ENCODE measurements around the gene ECHDC3. TPM values are rescaled to one million over a fixed set of nuclear protein-coding genes. Genes with fewer than 3 reads are reported as not detected.

The ECHDC3 gene
- total RNA-seq, 6 experiments from 2014 or later: 0.10 to 1.4 (median 0.23) TPM; not detected in 1

DNA sequence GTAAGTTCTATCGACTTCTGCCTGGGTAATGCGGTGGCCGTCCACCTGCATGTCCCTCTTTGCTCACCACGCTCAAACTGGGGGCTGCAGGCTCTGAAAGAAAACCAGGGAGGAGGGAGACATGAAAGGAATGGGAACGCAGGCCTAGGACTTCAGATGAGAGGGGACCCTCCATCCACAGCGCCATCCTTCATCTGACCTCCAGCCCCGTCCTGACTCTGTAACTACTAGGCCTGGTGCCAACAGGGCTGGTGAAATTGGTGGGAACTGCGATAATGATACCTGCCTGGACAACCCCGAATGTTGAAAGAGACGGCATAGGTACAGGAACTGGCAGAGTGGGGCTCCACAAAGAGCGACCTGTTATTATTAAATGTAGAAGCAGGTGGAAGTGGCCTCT, 1.3 kb upstream of the ECHDC3 start:
- no peak for DNase-seq
- no peaks in the 10 kb centered on the region for H3K36me3 Mint-ChIP-seq (ENCODE audit: low read depth)
- TF ChIP-seq, protein P1, sequence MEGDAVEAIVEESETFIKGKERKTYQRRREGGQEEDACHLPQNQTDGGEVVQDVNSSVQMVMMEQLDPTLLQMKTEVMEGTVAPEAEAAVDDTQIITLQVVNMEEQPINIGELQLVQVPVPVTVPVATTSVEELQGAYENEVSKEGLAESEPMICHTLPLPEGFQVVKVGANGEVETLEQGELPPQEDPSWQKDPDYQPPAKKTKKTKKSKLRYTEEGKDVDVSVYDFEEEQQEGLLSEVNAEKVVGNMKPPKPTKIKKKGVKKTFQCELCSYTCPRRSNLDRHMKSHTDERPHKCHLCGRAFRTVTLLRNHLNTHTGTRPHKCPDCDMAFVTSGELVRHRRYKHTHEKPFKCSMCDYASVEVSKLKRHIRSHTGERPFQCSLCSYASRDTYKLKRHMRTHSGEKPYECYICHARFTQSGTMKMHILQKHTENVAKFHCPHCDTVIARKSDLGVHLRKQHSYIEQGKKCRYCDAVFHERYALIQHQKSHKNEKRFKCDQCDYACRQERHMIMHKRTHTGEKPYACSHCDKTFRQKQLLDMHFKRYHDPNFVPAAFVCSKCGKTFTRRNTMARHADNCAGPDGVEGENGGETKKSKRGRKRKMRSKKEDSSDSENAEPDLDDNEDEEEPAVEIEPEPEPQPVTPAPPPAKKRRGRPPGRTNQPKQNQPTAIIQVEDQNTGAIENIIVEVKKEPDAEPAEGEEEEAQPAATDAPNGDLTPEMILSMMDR (IDR thresholded peaks at IDR 0.05): no peak
- H3K9me3 Mint-ChIP-seq: no peaks in the 10 kb centered on the region
- peaks cover 21% of the 10 kb centered on the region for H3K27me3 Mint-ChIP-seq (ENCODE audit: insufficient read depth)
- no peak overlapping the region for H3K27ac Mint-ChIP-seq
- peaks cover 6% of the 10 kb centered on the region; the same call in 1 of the 2 replicates for H3K4me1 Mint-ChIP-seq (ENCODE audit: low read depth)
- no peak overlapping the region for H3K4me3 Mint-ChIP-seq

DNA sequence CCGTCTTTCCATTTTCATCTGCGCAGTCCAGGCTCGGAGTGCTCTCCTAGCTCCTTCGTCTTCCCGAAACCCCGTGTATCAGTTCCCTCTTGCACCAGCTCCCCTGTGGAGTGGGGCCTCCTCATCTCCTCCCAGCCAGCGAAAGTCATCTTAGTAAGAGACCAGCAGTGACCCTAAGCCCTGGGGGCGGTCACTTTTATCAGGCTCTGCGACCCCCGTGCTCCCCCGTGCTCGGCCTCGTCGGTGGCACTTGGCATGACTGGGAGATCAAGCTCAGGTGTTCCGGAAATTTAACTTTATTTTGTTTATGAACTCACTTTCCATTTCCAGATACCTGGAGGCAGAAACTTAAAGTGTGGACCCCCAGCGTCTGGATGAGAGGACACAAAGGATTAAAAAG, 574 bp upstream of the ECHDC3 start:
- Mint-ChIP-seq H3K4me3 (no peak overlapping the region), H3K9me3 (no peaks in the 10 kb centered on the region), H3K27ac (no peak overlapping the region), H3K36me3 (ENCODE audit: low read depth) (no peaks in the 10 kb centered on the region), H3K27me3 (ENCODE audit: insufficient read depth) (peaks cover 21% of the 10 kb centered on the region), H3K4me1 (ENCODE audit: low read depth) (peaks cover 6% of the 10 kb centered on the region; the same call in 1 of the 2 replicates)
- DNase-seq: no peak
- TF ChIP-seq, protein P1 (IDR thresholded peaks at IDR 0.05): no peak

DNA sequence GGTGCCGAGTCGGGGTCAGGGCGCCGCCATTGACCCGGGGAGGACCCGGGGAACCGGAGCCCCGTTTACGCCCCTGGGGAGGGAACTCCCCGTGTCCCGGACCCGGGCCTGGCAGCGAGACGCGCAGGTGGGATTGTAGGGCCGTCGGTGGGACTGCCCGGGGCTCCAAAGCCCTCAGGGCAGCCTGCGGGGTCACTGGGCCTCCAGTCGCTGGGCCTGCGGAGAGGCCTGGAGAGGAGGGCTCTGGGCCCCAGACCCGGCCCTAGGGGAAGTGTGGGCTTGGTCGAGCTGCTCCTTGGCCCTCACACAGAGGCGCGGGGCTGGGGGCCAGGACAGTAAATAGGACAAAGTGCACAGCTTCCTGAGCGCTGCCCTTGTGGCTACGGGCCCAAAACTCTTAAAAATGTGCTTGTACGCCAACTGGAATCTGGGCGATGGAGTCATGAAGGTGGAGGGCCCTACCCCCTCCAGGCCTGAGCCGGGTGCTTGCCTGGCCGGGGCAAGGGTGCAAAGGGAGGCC, 657 bp downstream of the ECHDC3 start:
- Mint-ChIP-seq H3K27ac (no peak overlapping the region), H3K4me3 (no peak overlapping the region; the same call in 1 of the 2 replicates), H3K4me1 (ENCODE audit: low read depth) (peaks cover under 1% of the 10 kb centered on the region; the same call in 1 of the 2 replicates), H3K36me3 (ENCODE audit: low read depth) (no peaks in the 10 kb centered on the region), H3K9me3 (no peaks in the 10 kb centered on the region), H3K27me3 (ENCODE audit: insufficient read depth) (peaks cover 18% of the 10 kb centered on the region)
- no peak for DNase-seq
- TF ChIP-seq, protein P1 (IDR thresholded peaks at IDR 0.05): no peak

DNA sequence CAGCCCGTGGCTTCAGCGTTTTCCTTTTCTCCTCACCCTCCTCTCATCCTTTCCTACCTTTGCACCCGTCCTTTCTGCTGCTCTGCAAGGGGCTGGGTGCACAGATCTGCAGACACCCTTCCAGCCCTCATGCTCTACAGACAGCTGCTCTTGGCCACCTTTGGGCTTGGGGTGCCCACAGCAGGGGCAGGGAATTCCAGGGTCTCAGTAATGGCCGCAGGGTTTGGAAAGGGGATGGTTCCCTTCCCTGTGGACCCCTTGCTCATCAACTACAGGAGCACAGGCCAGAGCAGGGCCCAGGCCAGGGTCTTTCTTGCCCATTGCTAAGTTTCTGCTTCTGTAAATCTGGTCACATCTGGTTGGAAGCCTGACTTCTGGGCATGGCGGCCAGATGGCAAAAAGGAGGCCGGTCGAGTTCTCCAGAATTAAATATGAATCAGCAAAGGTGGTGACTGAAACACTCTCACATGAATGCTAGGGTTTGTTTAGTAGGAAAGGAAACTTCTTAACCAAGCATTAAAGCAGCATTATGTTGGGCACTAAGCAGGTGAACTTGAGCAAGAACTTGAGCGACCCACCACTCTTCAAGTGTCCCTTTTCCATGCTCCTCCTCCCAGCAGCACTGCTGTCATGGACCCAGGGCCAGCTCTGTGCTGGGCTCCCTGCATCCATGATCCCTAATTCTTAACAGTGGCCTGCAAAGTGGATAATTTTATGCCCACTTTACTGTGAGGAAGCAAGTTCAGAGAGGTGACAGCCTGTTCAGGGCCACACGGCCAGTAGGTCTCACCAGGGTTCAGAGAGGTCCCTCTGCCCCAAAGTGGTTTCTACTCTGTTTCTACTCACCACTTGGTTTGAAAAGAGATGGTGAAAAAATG, 1.5 kb downstream of the ECHDC3 start:
- Mint-ChIP-seq H3K36me3 (ENCODE audit: low read depth) (no peaks in the 10 kb centered on the region), H3K9me3 (no peaks in the 10 kb centered on the region), H3K4me1 (ENCODE audit: low read depth) (no peaks in the 10 kb centered on the region), H3K4me3 (peak overlapping the region; percentile 59), H3K27me3 (ENCODE audit: insufficient read depth) (peaks cover 17% of the 10 kb centered on the region), H3K27ac (no peak overlapping the region)
- no peak for DNase-seq
- TF ChIP-seq, protein P1 (IDR thresholded peaks at IDR 0.05): no peak

DNA sequence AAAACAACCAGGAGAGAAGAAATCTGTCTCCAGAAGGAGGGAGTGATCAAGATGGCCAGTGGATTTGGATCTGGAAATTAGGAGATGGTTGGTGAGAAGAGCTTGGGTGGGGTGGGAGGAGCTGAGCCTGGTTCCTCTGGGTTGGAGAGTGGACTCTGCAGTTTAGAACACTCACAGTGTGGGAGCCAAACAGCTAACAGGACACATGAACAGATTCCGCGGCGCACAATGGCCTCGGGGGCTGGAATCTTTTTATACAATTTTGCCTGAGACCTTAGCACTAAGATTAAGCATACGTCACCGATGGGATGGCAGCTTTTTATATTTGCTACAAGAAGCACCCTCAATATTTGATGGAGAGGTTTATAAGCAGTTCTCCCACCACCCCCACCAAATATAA, 2.9 kb downstream of the ECHDC3 start:
- H3K4me3 Mint-ChIP-seq: no peak overlapping the region
- H3K9me3 Mint-ChIP-seq: no peaks in the 10 kb centered on the region
- peaks cover 11% of the 10 kb centered on the region for H3K27me3 Mint-ChIP-seq (ENCODE audit: insufficient read depth)
- no peak overlapping the region for H3K27ac Mint-ChIP-seq
- no peaks in the 10 kb centered on the region for H3K4me1 Mint-ChIP-seq (ENCODE audit: low read depth)
- TF ChIP-seq, protein P1 (IDR thresholded peaks at IDR 0.05): no peak
- H3K36me3 Mint-ChIP-seq (ENCODE audit: low read depth): no peaks in the 10 kb centered on the region
- no peak for DNase-seq
